HEK293 (cell line): Measurements from ENCODE around the gene GATA2.

Experiments
- CTCF ChIA-PET: fragments of 350-600 bp; formaldehyde crosslinking; extraction: SDS; loops from one replicate; lab custom pipeline; 2021; ENCODE audit warnings: antibody characterized with exemption; lab: Yijun Ruan, JAX
- POLR2A ChIA-PET: fragments of 300-600 bp; formaldehyde crosslinking; extraction: SDS; loops from one replicate; lab custom pipeline; 2020; ENCODE audit warnings: antibody characterized with exemption, inconsistent platforms; lab: Yijun Ruan, JAX
- H3K27ac ChIP-seq: fragments of 200-500 bp; sonication (Bioruptor generic); 2 replicates; pipeline ENCODE4 v1.5.1; 2014; ENCODE audit warnings: low read depth, low read length, control low read depth, inconsistent platforms; ENCODE audit errors: extremely low read depth
- H3K36me3 ChIP-seq, 2 experiments: fragments of 200-500 bp in 1 of 2; sonication (Bioruptor generic) in 1 of 2; 1 replicate in 1 of 2; 2 replicates in 1 of 2; pipeline ENCODE4 v1.5.1; 2014 to 2017; ENCODE audit warnings: inconsistent platforms in 2 of 2, low read length in 2 of 2; ENCODE audit not compliant: control insufficient read depth in 2 of 2, insufficient read depth in 1 of 2
- H3K4me1 ChIP-seq: fragments of 200-500 bp; sonication (Bioruptor generic); 2 replicates; pipeline ENCODE4 v1.5.1; 2014; ENCODE audit warnings: mild to moderate bottlenecking, low read length, inconsistent platforms; ENCODE audit not compliant: control insufficient read depth, insufficient read depth
- H3K4me3 ChIP-seq: 2 replicates; pipeline ENCODE4 v1.5.1; 2011; ENCODE audit warnings: low read depth, mild to moderate bottlenecking, control low read depth, low read length, moderate library complexity
- H3K9me3 ChIP-seq: fragments of 200-500 bp; sonication (Bioruptor generic); 2 replicates; pipeline ENCODE4 v1.5.1; 2014; ENCODE audit warnings: low read depth, low read length, inconsistent platforms; ENCODE audit not compliant: control insufficient read depth, insufficient read depth
- GFI1B ChIP-seq: fragments of 450-650 bp; formaldehyde crosslinking; IDR thresholded peaks from 2 replicates; pipeline ENCODE4 v1.5.1; 2016; ENCODE audit warnings: missing biosample characterization, missing genetic modification characterization
- HOXC10 ChIP-seq: sonication (generic); formaldehyde crosslinking; IDR thresholded peaks from 2 replicates; pipeline ENCODE4 v1.8.1; 2023; ENCODE audit warnings: mild to moderate bottlenecking, missing genetic modification reagents
- IKZF3 ChIP-seq: fragments of 450-650 bp; IDR thresholded peaks from 2 replicates; pipeline ENCODE4 v1.5.0; 2018; ENCODE audit warnings: missing biosample characterization, mild to moderate bottlenecking, missing genetic modification characterization, moderate library complexity
- KLF10 ChIP-seq: fragments of 450-650 bp; IDR thresholded peaks from 2 replicates; pipeline ENCODE4 v1.5.1; 2018; ENCODE audit warnings: missing biosample characterization, mild to moderate bottlenecking, missing genetic modification characterization
- SP3 ChIP-seq: fragments of 450-650 bp; formaldehyde crosslinking; IDR thresholded peaks from 2 replicates; pipeline ENCODE4 v1.5.1; 2016; ENCODE audit warnings: missing biosample characterization, missing genetic modification characterization
- SP7 ChIP-seq: fragments of 450-650 bp; formaldehyde crosslinking; IDR thresholded peaks from 2 replicates; pipeline ENCODE4 v1.5.1; 2016; ENCODE audit warnings: missing biosample characterization, missing genetic modification characterization
- TRIM28 ChIP-seq: IDR thresholded peaks from 2 replicates; pipeline ENCODE4 v1.6.1; 2011; ENCODE audit warnings: low read length, control low read depth, borderline replicate concordance
- ZFP3 ChIP-seq: fragments of 450-650 bp; formaldehyde crosslinking; IDR thresholded peaks from 2 replicates; pipeline ENCODE4 v1.5.1; 2016; ENCODE audit warnings: low read depth, missing biosample characterization, missing genetic modification characterization
- ZFP37 ChIP-seq: fragments of 450-650 bp; formaldehyde crosslinking; IDR thresholded peaks from 2 replicates; pipeline ENCODE4 v1.5.1; 2016; ENCODE audit warnings: missing biosample characterization, missing genetic modification characterization
- ZNF121 ChIP-seq: fragments of 450-650 bp; formaldehyde crosslinking; IDR thresholded peaks from 2 replicates; pipeline ENCODE4 v1.5.1; 2016; ENCODE audit warnings: missing biosample characterization, missing genetic modification characterization
- ZNF184 ChIP-seq: fragments of 450-650 bp; IDR thresholded peaks from 2 replicates; pipeline ENCODE4 v1.5.1; 2018; ENCODE audit warnings: missing biosample characterization, mild to moderate bottlenecking, missing genetic modification characterization
- ZNF19 ChIP-seq: fragments of 450-650 bp; formaldehyde crosslinking; IDR thresholded peaks from 2 replicates; pipeline ENCODE4; 2016; ENCODE audit warnings: missing biosample characterization, missing genetic modification characterization, low read depth
- ZNF23 ChIP-seq: fragments of 450-650 bp; formaldehyde crosslinking; IDR thresholded peaks from 2 replicates; pipeline ENCODE4 v1.5.1; 2016; ENCODE audit warnings: missing biosample characterization, missing genetic modification characterization, borderline replicate concordance
- ZNF239 ChIP-seq: fragments of 450-650 bp; formaldehyde crosslinking; IDR thresholded peaks from 2 replicates; pipeline ENCODE4 v1.5.1; 2016; ENCODE audit warnings: missing biosample characterization, missing genetic modification characterization
- ZNF302 ChIP-seq: fragments of 450-650 bp; formaldehyde crosslinking; IDR thresholded peaks from 2 replicates; pipeline ENCODE4 v1.5.1; 2016; ENCODE audit warnings: missing biosample characterization, missing genetic modification characterization, low read depth
- ZNF311 ChIP-seq: fragments of 450-650 bp; formaldehyde crosslinking; IDR thresholded peaks from 2 replicates; pipeline ENCODE4 v1.5.1; 2017; ENCODE audit warnings: missing biosample characterization, missing genetic modification characterization, borderline replicate concordance
- ZNF366 ChIP-seq: fragments of 450-650 bp; formaldehyde crosslinking; conservative IDR thresholded peaks from 2 replicates; pipeline ENCODE4 v1.5.1; 2016; ENCODE audit warnings: missing biosample characterization, missing genetic modification characterization
- ZNF623 ChIP-seq: fragments of 450-650 bp; formaldehyde crosslinking; IDR thresholded peaks from 2 replicates; pipeline ENCODE4 v1.5.1; 2016; ENCODE audit warnings: missing biosample characterization, missing genetic modification characterization
- ZNF626 ChIP-seq: fragments of 450-650 bp; sonication (Bioruptor Pico); formaldehyde crosslinking; IDR thresholded peaks from 2 replicates; pipeline ENCODE4 v1.5.1; 2018; ENCODE audit warnings: missing biosample characterization, missing genetic modification characterization, inconsistent platforms
- ZNF654 ChIP-seq: fragments of 450-650 bp; formaldehyde crosslinking; IDR thresholded peaks from 2 replicates; pipeline ENCODE4 v1.5.1; 2016; ENCODE audit warnings: low read depth, missing biosample characterization, missing genetic modification characterization
- ZNF76 ChIP-seq: fragments of 450-650 bp; formaldehyde crosslinking; IDR thresholded peaks from 2 replicates; pipeline ENCODE4; 2016; ENCODE audit warnings: low read depth, missing biosample characterization, missing genetic modification characterization, borderline replicate concordance
- ZNF830 ChIP-seq: fragments of 450-650 bp; IDR thresholded peaks from 2 replicates; pipeline ENCODE4 v1.5.0; 2018; ENCODE audit warnings: missing biosample characterization, missing genetic modification characterization, low read depth, mild to moderate bottlenecking, moderate library complexity
- TF ChIP-seq, protein P1 (sequence below): fragments of 450-650 bp; formaldehyde crosslinking; IDR thresholded peaks from 2 replicates; pipeline ENCODE4 v1.5.1; 2016; ENCODE audit warnings: missing biosample characterization, missing genetic modification characterization
- TF ChIP-seq, protein P2 (sequence below): fragments of 450-650 bp; formaldehyde crosslinking; IDR thresholded peaks from 2 replicates; pipeline ENCODE4 v1.5.1; 2017; ENCODE audit warnings: missing biosample characterization, missing genetic modification characterization
- TF ChIP-seq, protein P3 (sequence below): fragments of 450-650 bp; formaldehyde crosslinking; optimal IDR thresholded peaks from 2 replicates; pipeline ENCODE3; 2016; ENCODE audit warnings: missing biosample characterization, mild to moderate bottlenecking, missing genetic modification characterization
- TF ChIP-seq, protein P4 (sequence below): fragments of 450-650 bp; formaldehyde crosslinking; IDR thresholded peaks from 2 replicates; pipeline ENCODE4 v1.5.1; 2016; ENCODE audit warnings: missing biosample characterization, missing genetic modification characterization

Gene GATA2

DNA sequence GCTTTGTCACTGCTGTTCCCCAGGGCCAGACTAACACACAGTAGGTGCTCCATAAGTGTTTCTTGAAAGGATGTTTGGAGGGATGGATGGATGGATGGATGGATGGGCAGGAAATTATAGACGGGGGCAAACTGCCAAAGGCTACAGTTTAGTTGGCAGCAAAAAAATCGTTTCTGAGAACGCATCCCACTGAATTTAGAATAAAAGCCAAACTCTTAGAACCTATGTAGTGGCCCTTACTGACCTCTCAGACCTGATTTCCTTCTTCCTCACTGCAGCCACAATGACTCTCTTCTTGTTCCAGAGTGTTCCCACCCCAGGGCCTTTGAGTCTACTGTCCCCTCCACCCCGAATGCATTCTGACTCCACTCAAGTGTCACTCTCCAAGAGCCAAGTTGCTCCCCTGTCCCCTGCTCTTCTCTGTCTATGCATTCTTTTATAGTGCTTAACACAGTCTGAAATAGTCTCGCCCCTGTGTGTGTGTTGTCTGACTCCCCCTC lies 5.2 kb upstream of the GATA2 start:
- ChIA-PET POLR2A (no interaction called here), CTCF (interaction anchor here (0.6 to 2.7 kb wide), 3 partner anchors 72 to 307 kb away, joined by 3 to 19 read pairs (median 3); no protein-coding TSS in a partner anchor)
- Histone ChIP-seq H3K4me1 (no peaks in the 10 kb centered on the region), H3K4me3 (peak overlapping the region; percentile 3; the same call in 1 of the 2 replicates), H3K27ac (no peak overlapping the region), H3K36me3 (peaks cover 0 to 50% of the 10 kb centered on the region in 2 experiments; a peak in 1 of 3 replicates), H3K9me3 (no peaks in the 10 kb centered on the region)
- TF ChIP-seq ZNF239 (tag by site-specific recombination) (no peak), ZNF830 (no peak), ZNF623 (peak; percentile 63), SP7 (no peak), ZNF121 (no peak), ZNF311 (no peak), ZNF366 (peak; percentile 24; the same call in 1 of the 2 replicates), ZNF76 (tag by site-specific recombination) (no peak)
- TF ChIP-seq, protein P1, sequence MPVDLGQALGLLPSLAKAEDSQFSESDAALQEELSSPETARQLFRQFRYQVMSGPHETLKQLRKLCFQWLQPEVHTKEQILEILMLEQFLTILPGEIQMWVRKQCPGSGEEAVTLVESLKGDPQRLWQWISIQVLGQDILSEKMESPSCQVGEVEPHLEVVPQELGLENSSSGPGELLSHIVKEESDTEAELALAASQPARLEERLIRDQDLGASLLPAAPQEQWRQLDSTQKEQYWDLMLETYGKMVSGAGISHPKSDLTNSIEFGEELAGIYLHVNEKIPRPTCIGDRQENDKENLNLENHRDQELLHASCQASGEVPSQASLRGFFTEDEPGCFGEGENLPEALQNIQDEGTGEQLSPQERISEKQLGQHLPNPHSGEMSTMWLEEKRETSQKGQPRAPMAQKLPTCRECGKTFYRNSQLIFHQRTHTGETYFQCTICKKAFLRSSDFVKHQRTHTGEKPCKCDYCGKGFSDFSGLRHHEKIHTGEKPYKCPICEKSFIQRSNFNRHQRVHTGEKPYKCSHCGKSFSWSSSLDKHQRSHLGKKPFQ (tag by site-specific recombination), result no peak
- TF ChIP-seq, protein P2, sequence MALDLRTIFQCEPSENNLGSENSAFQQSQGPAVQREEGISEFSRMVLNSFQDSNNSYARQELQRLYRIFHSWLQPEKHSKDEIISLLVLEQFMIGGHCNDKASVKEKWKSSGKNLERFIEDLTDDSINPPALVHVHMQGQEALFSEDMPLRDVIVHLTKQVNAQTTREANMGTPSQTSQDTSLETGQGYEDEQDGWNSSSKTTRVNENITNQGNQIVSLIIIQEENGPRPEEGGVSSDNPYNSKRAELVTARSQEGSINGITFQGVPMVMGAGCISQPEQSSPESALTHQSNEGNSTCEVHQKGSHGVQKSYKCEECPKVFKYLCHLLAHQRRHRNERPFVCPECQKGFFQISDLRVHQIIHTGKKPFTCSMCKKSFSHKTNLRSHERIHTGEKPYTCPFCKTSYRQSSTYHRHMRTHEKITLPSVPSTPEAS (tag by site-specific recombination), result no peak

DNA sequence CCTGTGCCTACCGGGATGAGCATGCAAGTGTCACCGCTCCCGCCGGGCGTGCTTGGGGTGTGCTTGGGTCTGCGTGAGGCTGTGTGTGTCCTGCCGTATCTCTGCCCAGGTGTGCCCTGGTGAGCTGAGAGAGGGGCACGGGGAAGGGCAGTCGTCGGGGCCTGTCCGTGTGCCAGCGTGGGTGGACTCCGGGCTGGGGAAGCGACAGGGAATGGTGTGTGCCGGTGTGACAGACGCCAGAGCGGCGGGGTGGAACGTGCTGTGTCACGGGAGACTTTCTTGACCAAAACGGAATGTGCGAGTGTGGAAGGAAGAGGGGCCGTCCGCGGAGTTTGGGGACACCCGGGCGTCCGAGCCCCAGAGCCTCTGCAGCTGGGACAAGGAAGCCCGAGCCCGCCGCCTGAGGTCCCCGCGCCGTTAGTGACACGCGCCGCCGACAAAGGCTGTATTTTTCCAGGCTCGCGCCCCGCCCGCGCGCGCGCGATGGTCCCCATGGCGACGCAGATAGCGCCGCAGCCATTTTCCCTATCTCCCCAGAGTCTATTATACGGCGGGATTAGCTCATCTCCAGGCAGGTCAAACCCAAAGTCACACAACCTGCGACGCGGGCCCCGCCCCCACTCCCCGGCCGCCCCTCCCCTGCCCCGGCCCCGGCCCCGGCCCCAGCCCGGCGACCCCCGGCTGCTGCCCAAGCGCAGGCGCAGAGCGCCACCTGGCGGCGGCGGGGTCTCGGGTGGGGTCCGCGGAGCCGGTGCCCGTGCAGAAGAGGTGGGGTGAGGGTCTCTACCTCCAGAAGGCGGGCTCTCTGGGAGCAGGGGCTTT lies 4.5 kb upstream of the GATA2 start:
- Histone ChIP-seq H3K4me3 (peak overlapping the region; percentile 38), H3K4me1 (no peaks in the 10 kb centered on the region), H3K9me3 (no peaks in the 10 kb centered on the region), H3K36me3 (peaks cover 0 to 54% of the 10 kb centered on the region in 2 experiments; a peak in 1 of 3 replicates), H3K27ac (no peak overlapping the region; the same call in 1 of the 2 replicates)
- TF ChIP-seq ZNF19 (tag by site-specific recombination) (no peak), ZNF626 (tag by site-specific recombination) (no peak), KLF10 (tag by site-specific recombination) (no peak)
- TF ChIP-seq, protein P3, sequence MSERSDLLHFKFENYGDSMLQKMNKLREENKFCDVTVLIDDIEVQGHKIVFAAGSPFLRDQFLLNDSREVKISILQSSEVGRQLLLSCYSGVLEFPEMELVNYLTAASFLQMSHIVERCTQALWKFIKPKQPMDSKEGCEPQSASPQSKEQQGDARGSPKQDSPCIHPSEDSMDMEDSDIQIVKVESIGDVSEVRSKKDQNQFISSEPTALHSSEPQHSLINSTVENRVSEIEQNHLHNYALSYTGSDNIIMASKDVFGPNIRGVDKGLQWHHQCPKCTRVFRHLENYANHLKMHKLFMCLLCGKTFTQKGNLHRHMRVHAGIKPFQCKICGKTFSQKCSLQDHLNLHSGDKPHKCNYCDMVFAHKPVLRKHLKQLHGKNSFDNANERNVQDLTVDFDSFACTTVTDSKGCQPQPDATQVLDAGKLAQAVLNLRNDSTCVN (tag by site-specific recombination), result peak; percentile 57
- ChIA-PET CTCF (interaction anchor here (0.7 to 2.7 kb wide), 3 partner anchors 71 to 271 kb away, joined by 3 to 19 read pairs (median 3); no protein-coding TSS in a partner anchor), POLR2A (interaction anchor here (1.0 kb wide), 1 partner anchor 71 kb away, joined by 4 read pairs; no protein-coding TSS in a partner anchor)

DNA sequence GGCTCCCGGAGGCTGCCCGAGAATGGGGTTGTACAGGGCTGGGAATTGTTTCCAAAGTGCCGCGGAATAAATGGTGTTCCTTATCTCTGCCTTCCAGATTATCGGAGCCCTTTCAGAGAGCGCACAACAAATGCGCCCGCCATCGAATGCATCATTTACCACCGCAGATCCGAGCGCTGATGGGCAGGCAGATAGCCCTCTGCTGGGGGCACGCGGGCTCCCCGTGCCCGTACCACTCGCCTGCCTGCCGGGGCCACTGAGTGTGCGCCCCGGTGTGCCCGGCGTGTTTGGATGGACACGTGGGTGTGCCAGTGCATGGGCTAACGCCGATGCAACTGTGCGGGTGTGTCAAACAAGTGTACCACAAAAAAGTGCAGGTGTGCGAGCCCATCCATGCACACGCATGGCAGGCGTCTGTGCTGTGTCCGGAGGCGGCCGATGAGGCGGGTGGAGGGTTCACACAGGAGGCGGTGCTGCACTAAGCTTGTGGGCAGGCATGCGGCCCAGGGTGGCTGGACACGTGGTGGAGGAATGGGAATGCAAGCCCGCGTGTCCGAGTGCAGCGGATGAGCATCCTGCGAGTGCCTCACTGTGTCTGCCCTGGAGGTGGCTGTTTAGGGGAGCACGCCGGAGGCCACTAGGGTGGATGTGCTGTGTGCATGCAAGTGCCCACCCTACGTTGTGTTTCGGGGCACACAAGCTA lies 3.8 kb upstream of the GATA2 start:
- no peaks in the 10 kb centered on the region for H3K4me1 ChIP-seq
- H3K27ac ChIP-seq, result no peak overlapping the region
- H3K9me3 ChIP-seq, result no peaks in the 10 kb centered on the region
- CTCF ChIA-PET, result interaction anchor here (0.7 to 2.7 kb wide), 4 partner anchors 8 to 271 kb away, joined by 3 to 19 read pairs (median 4); no protein-coding TSS in a partner anchor
- POLR2A ChIA-PET, result interaction anchor here (1.0 kb wide), 1 partner anchor 71 kb away, joined by 4 read pairs; no protein-coding TSS in a partner anchor
- H3K4me3 ChIP-seq, result no peak overlapping the region; the same call in 1 of the 2 replicates
- peaks cover 0 to 62% of the 10 kb centered on the region in 2 experiments; a peak in 1 of 3 replicates for H3K36me3 ChIP-seq
- TF ChIP-seq HOXC10 (CRISPR knock-in tag) (no peak), TRIM28 (no peak), ZNF302 (tag by site-specific recombination) (no peak), ZFP37 (no peak), IKZF3 (tag by site-specific recombination) (no peak), SP3 (tag by site-specific recombination) (no peak), ZFP3 (no peak), ZNF184 (tag by site-specific recombination) (no peak), ZNF654 (no peak), ZNF23 (tag by site-specific recombination) (no peak), GFI1B (tag by site-specific recombination) (no peak)
- TF ChIP-seq, protein P4, sequence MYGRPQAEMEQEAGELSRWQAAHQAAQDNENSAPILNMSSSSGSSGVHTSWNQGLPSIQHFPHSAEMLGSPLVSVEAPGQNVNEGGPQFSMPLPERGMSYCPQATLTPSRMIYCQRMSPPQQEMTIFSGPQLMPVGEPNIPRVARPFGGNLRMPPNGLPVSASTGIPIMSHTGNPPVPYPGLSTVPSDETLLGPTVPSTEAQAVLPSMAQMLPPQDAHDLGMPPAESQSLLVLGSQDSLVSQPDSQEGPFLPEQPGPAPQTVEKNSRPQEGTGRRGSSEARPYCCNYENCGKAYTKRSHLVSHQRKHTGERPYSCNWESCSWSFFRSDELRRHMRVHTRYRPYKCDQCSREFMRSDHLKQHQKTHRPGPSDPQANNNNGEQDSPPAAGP (tag by site-specific recombination), result no peak
